ENCODE results near the gene SALL3.

SALL3 gene

DNA sequence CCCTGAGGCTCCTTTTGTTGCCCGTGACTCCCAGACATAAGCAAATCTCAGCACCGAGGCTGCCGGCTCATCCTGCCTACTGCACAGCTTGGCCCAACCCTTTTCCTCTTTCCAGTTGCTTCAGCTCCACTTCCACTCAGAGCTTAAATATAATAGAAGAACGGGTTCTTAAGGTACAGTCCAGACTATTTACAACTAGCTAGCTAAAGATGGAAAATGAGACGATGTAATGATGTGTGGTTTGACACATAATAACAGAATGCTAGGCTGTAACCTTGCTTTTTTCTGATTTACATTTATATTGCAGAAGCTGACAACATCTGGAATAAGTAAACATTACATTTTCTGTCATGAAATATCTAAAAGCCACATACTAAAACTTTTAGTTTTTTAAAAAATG lies 62.7 kb downstream of the SALL3 start:
- Mint-ChIP-seq H3K36me3 (ENCODE audit: low read depth) (peaks cover 3% of the 10 kb centered on the region), H3K9me3 (peaks cover 39% of the 10 kb centered on the region), H3K4me1 (peaks cover 5% of the 10 kb centered on the region), H3K4me3 (no peak overlapping the region), H3K27me3 (ENCODE audit: low read depth, poor library complexity) (peaks cover 4% of the 10 kb centered on the region), H3K27ac (no peak overlapping the region)
- TF ChIP-seq, protein P1, sequence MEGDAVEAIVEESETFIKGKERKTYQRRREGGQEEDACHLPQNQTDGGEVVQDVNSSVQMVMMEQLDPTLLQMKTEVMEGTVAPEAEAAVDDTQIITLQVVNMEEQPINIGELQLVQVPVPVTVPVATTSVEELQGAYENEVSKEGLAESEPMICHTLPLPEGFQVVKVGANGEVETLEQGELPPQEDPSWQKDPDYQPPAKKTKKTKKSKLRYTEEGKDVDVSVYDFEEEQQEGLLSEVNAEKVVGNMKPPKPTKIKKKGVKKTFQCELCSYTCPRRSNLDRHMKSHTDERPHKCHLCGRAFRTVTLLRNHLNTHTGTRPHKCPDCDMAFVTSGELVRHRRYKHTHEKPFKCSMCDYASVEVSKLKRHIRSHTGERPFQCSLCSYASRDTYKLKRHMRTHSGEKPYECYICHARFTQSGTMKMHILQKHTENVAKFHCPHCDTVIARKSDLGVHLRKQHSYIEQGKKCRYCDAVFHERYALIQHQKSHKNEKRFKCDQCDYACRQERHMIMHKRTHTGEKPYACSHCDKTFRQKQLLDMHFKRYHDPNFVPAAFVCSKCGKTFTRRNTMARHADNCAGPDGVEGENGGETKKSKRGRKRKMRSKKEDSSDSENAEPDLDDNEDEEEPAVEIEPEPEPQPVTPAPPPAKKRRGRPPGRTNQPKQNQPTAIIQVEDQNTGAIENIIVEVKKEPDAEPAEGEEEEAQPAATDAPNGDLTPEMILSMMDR (IDR thresholded peaks at IDR 0.05) = no peak
- DNase-seq = no peak

DNA sequence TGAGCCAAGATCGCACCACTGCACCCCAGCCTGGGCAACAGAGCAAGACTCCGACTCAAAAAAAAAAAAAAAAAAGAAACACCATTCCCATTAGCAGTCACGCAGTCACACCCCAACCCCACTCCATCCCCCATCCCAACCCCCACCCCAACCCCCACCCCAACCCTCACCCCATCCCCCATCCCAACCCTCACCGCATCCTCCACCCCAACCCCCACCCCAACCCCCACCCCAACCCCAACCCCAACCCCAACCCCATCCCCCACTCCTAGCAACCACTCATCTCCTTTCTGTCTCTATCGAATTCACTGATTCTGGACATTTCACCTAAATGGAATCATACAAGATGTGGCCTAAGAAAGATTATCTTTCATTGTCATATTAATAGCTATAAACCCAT lies 63.7 kb downstream of the SALL3 start:
- Mint-ChIP-seq H3K27me3 (ENCODE audit: low read depth, poor library complexity) (peaks cover 4% of the 10 kb centered on the region), H3K36me3 (ENCODE audit: low read depth) (no peaks in the 10 kb centered on the region), H3K27ac (no peak overlapping the region), H3K4me1 (peaks cover 5% of the 10 kb centered on the region), H3K4me3 (no peak overlapping the region), H3K9me3 (peaks cover 29% of the 10 kb centered on the region)
- TF ChIP-seq, protein P1 (IDR thresholded peaks at IDR 0.05) = no peak
- no peak for DNase-seq

DNA sequence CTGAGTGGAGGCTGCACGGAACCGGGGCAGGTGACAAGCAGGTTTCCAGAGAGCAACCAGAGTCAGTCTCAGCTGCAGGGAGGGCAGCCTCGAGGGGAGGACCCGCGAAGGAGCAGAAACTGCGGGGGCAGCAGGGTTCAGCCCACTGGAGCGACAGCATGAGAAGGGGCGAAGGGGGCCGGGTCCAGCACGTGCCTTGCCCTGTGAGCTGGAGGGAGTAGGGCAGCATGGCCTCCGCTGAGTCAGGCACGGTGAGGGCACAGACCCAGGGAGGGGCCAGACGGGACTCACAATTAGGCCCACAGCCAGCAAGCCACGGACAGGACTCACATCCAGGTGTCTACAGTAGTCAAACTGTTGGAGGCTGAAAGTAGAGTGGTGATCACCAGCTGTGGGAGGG lies 66.9 kb downstream of the SALL3 start:
- Mint-ChIP-seq H3K36me3 (ENCODE audit: low read depth) (no peaks in the 10 kb centered on the region), H3K27ac (no peak overlapping the region), H3K9me3 (peaks cover 4% of the 10 kb centered on the region), H3K4me1 (peaks cover 5% of the 10 kb centered on the region), H3K4me3 (no peak overlapping the region), H3K27me3 (ENCODE audit: low read depth, poor library complexity) (peaks cover 7% of the 10 kb centered on the region)
- TF ChIP-seq, protein P1 (IDR thresholded peaks at IDR 0.05) = no peak
- no peak for DNase-seq

DNA sequence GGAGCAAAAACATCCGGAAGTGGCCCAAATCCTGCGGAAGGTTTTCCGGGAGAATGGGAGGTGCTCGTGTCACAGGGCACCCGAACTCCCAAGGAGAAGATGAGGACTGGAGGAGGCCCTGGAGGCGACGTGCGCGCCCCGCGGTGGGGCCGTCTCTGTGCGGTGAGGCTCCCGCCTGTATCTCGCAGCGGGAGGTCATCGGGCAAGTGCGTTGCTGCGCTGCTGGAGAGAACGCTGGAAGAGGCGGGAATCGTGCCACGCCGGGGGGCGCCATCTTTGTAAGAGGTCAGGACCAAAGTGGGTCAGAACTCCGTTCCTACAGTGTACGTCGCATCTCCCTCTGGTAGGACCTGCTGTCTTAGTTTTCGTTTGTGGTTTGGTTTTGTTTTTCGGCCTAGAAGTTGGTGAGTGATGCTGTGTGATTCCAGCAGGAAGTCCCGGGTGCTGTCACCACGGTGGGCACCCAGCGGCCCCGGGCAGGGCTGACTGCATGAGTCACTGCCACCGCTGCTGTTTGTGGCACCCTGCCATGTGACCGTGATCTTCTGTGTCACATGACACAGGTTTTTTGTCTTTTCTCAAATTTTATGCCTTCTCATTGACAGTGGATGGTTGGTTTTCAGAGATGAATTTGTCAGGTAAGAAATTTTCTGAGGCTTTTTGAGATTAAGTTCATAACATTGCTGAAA lies 68.1 kb downstream of the SALL3 start:
- H3K27me3 Mint-ChIP-seq (ENCODE audit: low read depth, poor library complexity) = peaks cover 7% of the 10 kb centered on the region
- no peaks in the 10 kb centered on the region for H3K36me3 Mint-ChIP-seq (ENCODE audit: low read depth)
- H3K4me3 Mint-ChIP-seq = no peak overlapping the region
- no peak for DNase-seq
- TF ChIP-seq, protein P1 (IDR thresholded peaks at IDR 0.05) = no peak
- H3K27ac Mint-ChIP-seq = peak overlapping the region; percentile 48
- H3K9me3 Mint-ChIP-seq = peaks cover 3% of the 10 kb centered on the region
- peaks cover 5% of the 10 kb centered on the region for H3K4me1 Mint-ChIP-seq

DNA sequence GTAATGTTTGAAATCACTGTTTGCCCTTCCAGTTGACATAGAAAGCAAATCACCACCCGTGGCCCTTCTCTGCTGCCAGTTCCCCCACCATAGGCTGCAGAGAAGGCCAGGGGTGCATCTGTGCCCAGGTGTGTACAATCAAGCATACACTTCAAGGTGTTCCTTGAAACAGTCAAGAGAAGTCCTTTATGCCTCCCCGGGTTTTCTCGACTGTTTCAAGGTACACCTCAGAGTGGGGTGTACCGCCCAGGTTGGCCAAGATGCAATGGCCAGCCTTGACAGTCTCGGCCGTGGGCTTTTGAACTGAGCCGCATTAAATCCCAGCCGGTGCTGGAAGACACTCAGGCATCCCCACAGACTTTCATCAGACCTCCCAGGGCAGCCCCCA lies 68.6 kb downstream of the SALL3 start:
- Mint-ChIP-seq H3K4me1 (peaks cover 5% of the 10 kb centered on the region), H3K36me3 (ENCODE audit: low read depth) (no peaks in the 10 kb centered on the region), H3K4me3 (no peak overlapping the region), H3K9me3 (no peaks in the 10 kb centered on the region), H3K27me3 (ENCODE audit: low read depth, poor library complexity) (peaks cover 7% of the 10 kb centered on the region), H3K27ac (no peak overlapping the region)
- TF ChIP-seq, protein P1 (IDR thresholded peaks at IDR 0.05) = no peak
- DNase-seq = no peak

DNA sequence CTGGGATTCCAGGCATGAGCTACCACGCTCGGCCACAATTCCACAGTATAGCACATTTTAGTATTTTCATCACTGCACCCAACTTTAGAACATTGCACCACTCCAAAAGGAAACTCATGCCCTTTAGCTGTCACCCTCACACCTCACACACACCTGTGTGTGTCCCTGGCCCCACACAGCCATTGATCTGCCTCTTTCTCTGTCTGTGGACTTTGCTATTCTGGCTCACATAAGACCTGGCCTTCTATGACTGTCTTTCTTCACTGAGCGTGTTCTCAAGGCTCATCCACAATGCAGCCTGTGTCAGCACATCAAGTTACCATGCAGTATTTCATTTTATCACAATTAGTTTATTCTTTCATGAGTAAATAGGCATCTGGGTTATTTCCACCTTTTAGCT lies 69.9 kb downstream of the SALL3 start:
- Mint-ChIP-seq H3K27ac (no peak overlapping the region), H3K9me3 (no peaks in the 10 kb centered on the region), H3K27me3 (ENCODE audit: low read depth, poor library complexity) (peaks cover 7% of the 10 kb centered on the region), H3K4me3 (no peak overlapping the region), H3K36me3 (ENCODE audit: low read depth) (no peaks in the 10 kb centered on the region), H3K4me1 (peaks cover 5% of the 10 kb centered on the region)
- DNase-seq = no peak
- TF ChIP-seq, protein P1 (IDR thresholded peaks at IDR 0.05) = no peak

All from nephron progenitor cell (in vitro differentiated cells).